IMR-90 (cell line): ENCODE results near the gene MAPKAPK2. TPM values are rescaled to one million over a fixed set of nuclear protein-coding genes. Genes with fewer than 3 reads are reported as not detected.

Source experiments
- ATAC-seq: fragments of 200-7000 bp; cut with Tn5 transposase; 2 replicates; pipeline ENCODE4 v1.9.1; 2020; ENCODE audit warnings: low read depth, mild to moderate bottlenecking, moderate library complexity
- BruUV-seq: library from RNA; stranded (reverse); fragments of 400-500 nt; replicated peaks from 2 replicates; lab custom pipeline; 2021; lab: Mats Ljungman, UMichigan
- CTCF ChIA-PET: fragments of 300-600 bp; formaldehyde crosslinking; extraction: SDS; loops from one replicate; lab custom pipeline; 2021; ENCODE audit warnings: antibody characterized with exemption; lab: Yijun Ruan, JAX
- POLR2A ChIA-PET: fragments of 300-600 bp; sonication (Branson Sonifier 250); formaldehyde crosslinking; loops from one replicate; lab custom pipeline; 2022; ENCODE audit warnings: antibody characterized with exemption; ENCODE audit not compliant: unreplicated experiment; lab: Charles Lee
- DNase-seq: peaks from one replicate; pipeline ENCODE4 v3.0.0; 2013
- H2AFZ ChIP-seq: replicated peaks from 2 replicates; pipeline ENCODE3; 2013; ENCODE audit warnings: low read length, mild to moderate bottlenecking; ENCODE audit not compliant: poor library complexity
- H2AK5ac ChIP-seq: 2 replicates; pipeline ENCODE4 v1.6.1; 2013; ENCODE audit warnings: low read depth, low read length, inconsistent platforms
- H2AK9ac ChIP-seq: replicated peaks from 2 replicates; pipeline ENCODE3; 2013; ENCODE audit warnings: mild to moderate bottlenecking, low read depth, low read length, moderate library complexity; ENCODE audit not compliant: poor library complexity
- H2BK120ac ChIP-seq: 2 replicates; pipeline ENCODE4 v1.6.1; 2013; ENCODE audit warnings: low read depth, low read length, inconsistent platforms
- H2BK15ac ChIP-seq: 3 replicates; pipeline ENCODE4 v1.6.1; 2013; ENCODE audit warnings: low read depth, low read length, inconsistent platforms
- H2BK20ac ChIP-seq: 2 replicates; pipeline ENCODE4 v1.6.1; 2013; ENCODE audit warnings: low read depth, mild to moderate bottlenecking, inconsistent platforms, low read length, moderate library complexity
- H2BK5ac ChIP-seq: 2 replicates; pipeline ENCODE4 v1.6.1; 2013; ENCODE audit warnings: mild to moderate bottlenecking, low read depth, low read length, inconsistent platforms; ENCODE audit not compliant: poor library complexity, severe bottlenecking
- H3K14ac ChIP-seq: replicated peaks from 2 replicates; pipeline ENCODE4 v1.6.1; 2013; ENCODE audit warnings: low read depth, low read length, inconsistent platforms
- H3K18ac ChIP-seq: 2 replicates; pipeline ENCODE4 v1.6.1; 2013; ENCODE audit warnings: low read depth, low read length, control low read depth
- H3K23ac ChIP-seq: 2 replicates; pipeline ENCODE4 v1.6.1; 2013; ENCODE audit warnings: low read depth, low read length, inconsistent platforms
- H3K27ac ChIP-seq: 2 replicates; pipeline ENCODE4 v1.5.1; 2013; ENCODE audit warnings: mild to moderate bottlenecking, control low read depth, low read length; ENCODE audit not compliant: insufficient read depth
- H3K27me3 ChIP-seq: 2 replicates; pipeline ENCODE4 v1.6.1; 2013; ENCODE audit warnings: low read length; ENCODE audit not compliant: control insufficient read depth, insufficient read depth
- H3K36me3 ChIP-seq: 2 replicates; pipeline ENCODE4 v1.6.1; 2013; ENCODE audit warnings: low read length, mixed read lengths; ENCODE audit not compliant: control insufficient read depth, insufficient read depth
- H3K4ac ChIP-seq: 2 replicates; pipeline ENCODE4 v1.6.1; 2013; ENCODE audit warnings: low read depth, low read length, inconsistent platforms
- H3K4me1 ChIP-seq: 2 replicates; pipeline ENCODE4 v1.6.1; 2013; ENCODE audit warnings: low read length, mixed read lengths; ENCODE audit not compliant: control insufficient read depth, insufficient read depth
- H3K4me2 ChIP-seq: 2 replicates; pipeline ENCODE4 v1.6.1; 2013; ENCODE audit warnings: low read depth, mild to moderate bottlenecking, control low read depth, low read length, moderate library complexity
- H3K4me3 ChIP-seq: 2 replicates; pipeline ENCODE4 v1.5.1; 2013; ENCODE audit warnings: low read depth, mild to moderate bottlenecking, control low read depth, low read length, moderate library complexity; ENCODE audit not compliant: insufficient read depth
- H3K56ac ChIP-seq: 2 replicates; pipeline ENCODE4 v1.6.1; 2013; ENCODE audit warnings: low read length, inconsistent platforms; ENCODE audit not compliant: insufficient read depth; ENCODE audit errors: extremely low read depth
- H3K79me1 ChIP-seq, 2 experiments: 2 replicates each; pipeline ENCODE4 v1.6.1; 2013; ENCODE audit warnings: low read length in 2 of 2, inconsistent platforms in 1 of 2, low read depth in 1 of 2
- H3K9ac ChIP-seq: 2 replicates; pipeline ENCODE4 v1.6.1; 2013; ENCODE audit warnings: low read depth, low read length, control low read depth
- H3K9me1 ChIP-seq: 2 replicates; pipeline ENCODE4 v1.6.1; 2013; ENCODE audit warnings: low read length, inconsistent platforms; ENCODE audit not compliant: insufficient read depth
- H3K9me3 ChIP-seq: 2 replicates; pipeline ENCODE4 v1.6.1; 2013; ENCODE audit warnings: low read length; ENCODE audit not compliant: control insufficient read depth, insufficient read depth
- H4K20me1 ChIP-seq: 2 replicates; pipeline ENCODE4 v1.6.1; 2013; ENCODE audit warnings: low read length, inconsistent platforms; ENCODE audit not compliant: insufficient read depth
- H4K5ac ChIP-seq: 2 replicates; pipeline ENCODE4 v1.6.1; 2013; ENCODE audit warnings: mild to moderate bottlenecking, low read depth, low read length, control low read depth
- H4K8ac ChIP-seq, 2 experiments: 2 replicates each; pipeline ENCODE4 v1.6.1; 2013; ENCODE audit warnings: low read depth in 2 of 2, low read length in 2 of 2, control low read depth in 1 of 2, inconsistent platforms in 1 of 2
- H4K91ac ChIP-seq: 2 replicates; pipeline ENCODE4 v1.6.1; 2013; ENCODE audit warnings: low read depth, low read length, inconsistent platforms; ENCODE audit not compliant: insufficient read depth
- BHLHE40 ChIP-seq: fragments of 150-350 bp; IDR thresholded peaks from 2 replicates; pipeline ENCODE4 v1.6.1; 2016; ENCODE audit warnings: mild to moderate bottlenecking, low read depth, low read length
- CEBPB ChIP-seq: IDR thresholded peaks from 2 replicates; pipeline ENCODE4 v1.6.1; 2012; ENCODE audit warnings: low read depth, low read length, improper control_type of control experiment
- CHD1 ChIP-seq: IDR thresholded peaks from 2 replicates; pipeline ENCODE4 v1.6.1; 2012; ENCODE audit warnings: low read depth, low read length, improper control_type of control experiment
- FOS ChIP-seq: fragments of 150-350 bp; IDR thresholded peaks from 2 replicates; pipeline ENCODE4 v1.6.1; 2016; ENCODE audit warnings: low read depth, low read length
- MAFK ChIP-seq: IDR thresholded peaks from 2 replicates; pipeline ENCODE4 v1.6.1; 2012; ENCODE audit warnings: low read depth, low read length, improper control_type of control experiment
- MAZ ChIP-seq: IDR thresholded peaks from 2 replicates; pipeline ENCODE4 v1.6.1; 2012; ENCODE audit warnings: low read depth, mild to moderate bottlenecking, low read length, improper control_type of control experiment, moderate library complexity, borderline replicate concordance
- MXI1 ChIP-seq: IDR thresholded peaks from 2 replicates; pipeline ENCODE4 v1.6.1; 2012; ENCODE audit warnings: low read depth, mild to moderate bottlenecking, low read length, moderate library complexity, borderline replicate concordance
- NFE2L2 ChIP-seq: fragments of 150-350 bp; IDR thresholded peaks from 2 replicates; pipeline ENCODE4 v1.6.1; 2016; ENCODE audit warnings: low read depth, mild to moderate bottlenecking, low read length
- POLR2A ChIP-seq: IDR thresholded peaks from 2 replicates; pipeline ENCODE4 v1.6.1; 2012; ENCODE audit warnings: mild to moderate bottlenecking, low read depth, low read length
- RAD21 ChIP-seq: IDR thresholded peaks from 2 replicates; pipeline ENCODE4 v1.6.1; 2012; ENCODE audit warnings: low read length, improper control_type of control experiment
- RCOR1 ChIP-seq: IDR thresholded peaks from 2 replicates; pipeline ENCODE4 v1.6.1; 2012; ENCODE audit warnings: mild to moderate bottlenecking, low read length, improper control_type of control experiment; ENCODE audit not compliant: insufficient replicate concordance
- RFX5 ChIP-seq: IDR thresholded peaks from 2 replicates; pipeline ENCODE4 v1.8.0; 2012; ENCODE audit warnings: low read depth, mild to moderate bottlenecking, low read length, moderate library complexity
- SMC3 ChIP-seq: fragments of 150-350 bp; IDR thresholded peaks from 2 replicates; pipeline ENCODE4 v1.6.1; 2016; ENCODE audit warnings: low read depth, mild to moderate bottlenecking, antibody characterized with exemption, low read length, moderate library complexity
- WGBS, 2 experiments: methylation state at CpG; one replicate each; pipeline versions ENCODE4 v1.1.5 to v1.1.7; 2013; ENCODE audit warnings: missing lambda C conversion rate in 2 of 2; ENCODE audit not compliant: insufficient read length in 1 of 2; ENCODE audit errors: extremely low coverage in 2 of 2; 5-methylcytosine and 5-hydroxymethylcytosine counted together
- dilution Hi-C: fragments of 300-500 bp; cut with HindIII; formaldehyde crosslinking; loops from one replicate; pipeline ENCODE4 v1.14.3; 2018; ENCODE audit warnings: low sequenced_read_pairs; ENCODE audit not compliant: unreplicated experiment
- in situ Hi-C: fragments of 300-500 bp; cut with MboI; formaldehyde crosslinking; loops from 3 replicates; pipeline ENCODE4 v1.14.3; 2019; ENCODE audit warnings: low sequenced_read_pairs, inconsistent platforms, mixed read lengths
- intact Hi-C: fragments of 100-400 bp; cut with micrococcal nuclease; formaldehyde crosslinking; loops from 2 replicates; pipeline ENCODE4 v1.10.0; 2022
- polyA plus RNA-seq, 3 experiments: library from polyadenylated mRNA; depleted of rRNA; stranded (reverse); fragments of >200 nt; gene quantifications; 2 replicates each; pipeline ENCODE4 v1.2.3, GENCODE V29; 2012; ENCODE audit warnings: low replicate concordance in 1 of 3
- total RNA-seq: library from RNA; depleted of rRNA; stranded (reverse); fragments of >200 nt; gene quantifications from 2 replicates; pipeline ENCODE4 v1.2.3, GENCODE V29; 2012
- TF ChIP-seq, protein P1 (sequence below): fragments of 150-350 bp; IDR thresholded peaks from 2 replicates; pipeline ENCODE4 v1.6.1; 2017; ENCODE audit warnings: mild to moderate bottlenecking, antibody characterized with exemption, low read length, low read depth
- TF ChIP-seq, protein P2 (sequence below): conservative IDR thresholded peaks from 2 replicates; pipeline ENCODE4 v1.5.1; 2012; ENCODE audit warnings: mild to moderate bottlenecking, low read depth, low read length, improper control_type of control experiment

MAPKAPK2 gene
- total and polyA plus RNA-seq, 2 of the 4 experiments (the other 2 are of a cell fraction) = 56.5 to 66.4 TPM

DNA sequence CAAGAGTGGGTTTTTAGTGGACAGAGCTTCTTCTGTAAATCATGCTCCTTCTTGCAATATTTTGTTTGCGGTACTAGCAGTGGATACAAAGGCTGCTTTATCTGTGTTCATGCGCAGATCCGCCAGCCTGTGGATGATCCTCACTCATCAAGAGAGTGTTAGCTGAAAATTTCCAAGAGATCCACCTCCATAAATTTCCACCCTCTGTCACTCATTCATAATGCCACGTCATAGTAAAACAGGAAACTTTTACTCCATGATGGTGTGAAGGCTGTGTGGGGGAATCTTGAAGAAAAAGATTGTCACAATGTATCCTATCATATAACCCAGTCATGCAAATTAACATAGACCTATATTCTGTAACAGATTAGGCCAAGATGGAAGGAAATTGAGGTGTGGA, 4.4 kb upstream of the MAPKAPK2 start:
- Histone ChIP-seq H3K79me1 (peaks cover 0 to 8% of the 10 kb centered on the region in 2 experiments; a peak in 1 of 4 replicates), H3K18ac (no peak overlapping the region), H3K27ac (no peak overlapping the region), H3K4me3 (no peak overlapping the region), H3K56ac (no peak overlapping the region), H2BK5ac (no peak overlapping the region), H3K27me3 (no peaks in the 10 kb centered on the region; the same call in 1 of the 2 replicates), H2AK9ac (no peak overlapping the region), H3K4ac (no peak overlapping the region), H3K9me3 (no peaks in the 10 kb centered on the region), H3K14ac (no peak overlapping the region), H4K20me1 (no peaks in the 10 kb centered on the region), H4K5ac (no peak overlapping the region), H2BK120ac (no peak overlapping the region), H3K4me2 (no peak overlapping the region), H4K8ac (no peak overlapping the region), H3K9me1 (peaks cover 6% of the 10 kb centered on the region), H2BK20ac (no peak overlapping the region), H3K23ac (no peak overlapping the region), H3K36me3 (no peaks in the 10 kb centered on the region), H2AFZ (no peak overlapping the region), H3K4me1 (peaks cover 6% of the 10 kb centered on the region), H3K9ac (no peak overlapping the region), H2AK5ac (no peak overlapping the region), H4K91ac (no peak overlapping the region), H2BK15ac (no peak overlapping the region)
- CTCF ChIA-PET = interaction anchor here (1.2 kb wide), 1 partner anchor 17 kb away, joined by 3 read pairs; no protein-coding TSS in a partner anchor
- DNase-seq (no peak), ATAC-seq (no peak)
- intact Hi-C loops = no loop called here
- TF ChIP-seq RCOR1 = no peak
- TF ChIP-seq, protein P1, sequence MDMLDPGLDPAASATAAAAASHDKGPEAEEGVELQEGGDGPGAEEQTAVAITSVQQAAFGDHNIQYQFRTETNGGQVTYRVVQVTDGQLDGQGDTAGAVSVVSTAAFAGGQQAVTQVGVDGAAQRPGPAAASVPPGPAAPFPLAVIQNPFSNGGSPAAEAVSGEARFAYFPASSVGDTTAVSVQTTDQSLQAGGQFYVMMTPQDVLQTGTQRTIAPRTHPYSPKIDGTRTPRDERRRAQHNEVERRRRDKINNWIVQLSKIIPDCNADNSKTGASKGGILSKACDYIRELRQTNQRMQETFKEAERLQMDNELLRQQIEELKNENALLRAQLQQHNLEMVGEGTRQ = no peak
- TF ChIP-seq MAFK = no peak
- TF ChIP-seq CEBPB = no peak
- TF ChIP-seq RFX5 = no peak
- TF ChIP-seq SMC3 = no peak
- TF ChIP-seq RAD21 = no peak
- TF ChIP-seq POLR2A = no peak
- TF ChIP-seq, protein P2, sequence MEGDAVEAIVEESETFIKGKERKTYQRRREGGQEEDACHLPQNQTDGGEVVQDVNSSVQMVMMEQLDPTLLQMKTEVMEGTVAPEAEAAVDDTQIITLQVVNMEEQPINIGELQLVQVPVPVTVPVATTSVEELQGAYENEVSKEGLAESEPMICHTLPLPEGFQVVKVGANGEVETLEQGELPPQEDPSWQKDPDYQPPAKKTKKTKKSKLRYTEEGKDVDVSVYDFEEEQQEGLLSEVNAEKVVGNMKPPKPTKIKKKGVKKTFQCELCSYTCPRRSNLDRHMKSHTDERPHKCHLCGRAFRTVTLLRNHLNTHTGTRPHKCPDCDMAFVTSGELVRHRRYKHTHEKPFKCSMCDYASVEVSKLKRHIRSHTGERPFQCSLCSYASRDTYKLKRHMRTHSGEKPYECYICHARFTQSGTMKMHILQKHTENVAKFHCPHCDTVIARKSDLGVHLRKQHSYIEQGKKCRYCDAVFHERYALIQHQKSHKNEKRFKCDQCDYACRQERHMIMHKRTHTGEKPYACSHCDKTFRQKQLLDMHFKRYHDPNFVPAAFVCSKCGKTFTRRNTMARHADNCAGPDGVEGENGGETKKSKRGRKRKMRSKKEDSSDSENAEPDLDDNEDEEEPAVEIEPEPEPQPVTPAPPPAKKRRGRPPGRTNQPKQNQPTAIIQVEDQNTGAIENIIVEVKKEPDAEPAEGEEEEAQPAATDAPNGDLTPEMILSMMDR = no peak
- TF ChIP-seq NFE2L2 = no peak
- TF ChIP-seq MXI1 = no peak
- TF ChIP-seq FOS = no peak
- TF ChIP-seq CHD1 = no peak
- TF ChIP-seq MAZ = no peak
- no peak for TF ChIP-seq BHLHE40
- in situ Hi-C loops = no loop called here
- BruUV-seq = no TSS peak
- dilution Hi-C loops = no loop called here
- WGBS, 2 experiments = no CpG with 5 or more reads among the region's 4 CpGs
- POLR2A ChIA-PET = no interaction called here
